SH-SY5Y (cell line): ENCODE measurements around the gene ALPG.

Experiments
- GATA2 ChIP-seq: IDR thresholded peaks from 2 replicates; pipeline ENCODE4 v1.6.1; 2011; ENCODE audit warnings: mild to moderate bottlenecking, low read depth, low read length
- GATA3 ChIP-seq: IDR thresholded peaks from 2 replicates; pipeline ENCODE4 v1.6.1; 2011; ENCODE audit warnings: low read depth, mild to moderate bottlenecking, low read length, moderate library complexity

Gene ALPG

GRCh38 chr2:232393556-232393955, 13.1 kb upstream of the ALPG start:
- TF ChIP-seq GATA2 (no peak), GATA3 (no peak)

- TF ChIP-seq GATA2, result no peak
- TF ChIP-seq GATA3, result no peak
Measured at GRCh38 chr2:232395586-232395985, 11.1 kb upstream of the ALPG start.

DNA sequence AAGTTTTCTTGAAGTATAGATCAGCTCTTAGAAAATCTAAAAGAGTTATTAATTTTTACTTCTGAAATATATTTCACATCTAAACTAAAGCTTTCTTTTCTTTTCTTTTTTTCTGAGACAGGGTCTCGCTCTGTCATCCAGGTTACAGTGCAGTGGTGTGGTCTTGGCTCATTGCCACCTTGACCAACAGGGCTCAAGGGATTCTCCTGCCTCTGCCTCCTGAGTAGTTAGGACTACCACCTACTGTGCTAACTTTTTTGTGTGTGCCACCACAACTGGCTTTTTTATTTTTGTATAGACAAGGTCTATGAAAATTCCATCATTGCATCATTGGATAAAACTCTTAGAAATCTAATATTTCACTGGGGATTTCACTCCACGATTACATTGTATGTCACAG, 10.0 kb upstream of the ALPG start:
- no peak for TF ChIP-seq GATA3
- no peak for TF ChIP-seq GATA2

- no peak for TF ChIP-seq GATA2
- TF ChIP-seq GATA3, result no peak
Measured at GRCh38 chr2:232398293-232399034, 8.2 kb upstream of the ALPG start.

DNA sequence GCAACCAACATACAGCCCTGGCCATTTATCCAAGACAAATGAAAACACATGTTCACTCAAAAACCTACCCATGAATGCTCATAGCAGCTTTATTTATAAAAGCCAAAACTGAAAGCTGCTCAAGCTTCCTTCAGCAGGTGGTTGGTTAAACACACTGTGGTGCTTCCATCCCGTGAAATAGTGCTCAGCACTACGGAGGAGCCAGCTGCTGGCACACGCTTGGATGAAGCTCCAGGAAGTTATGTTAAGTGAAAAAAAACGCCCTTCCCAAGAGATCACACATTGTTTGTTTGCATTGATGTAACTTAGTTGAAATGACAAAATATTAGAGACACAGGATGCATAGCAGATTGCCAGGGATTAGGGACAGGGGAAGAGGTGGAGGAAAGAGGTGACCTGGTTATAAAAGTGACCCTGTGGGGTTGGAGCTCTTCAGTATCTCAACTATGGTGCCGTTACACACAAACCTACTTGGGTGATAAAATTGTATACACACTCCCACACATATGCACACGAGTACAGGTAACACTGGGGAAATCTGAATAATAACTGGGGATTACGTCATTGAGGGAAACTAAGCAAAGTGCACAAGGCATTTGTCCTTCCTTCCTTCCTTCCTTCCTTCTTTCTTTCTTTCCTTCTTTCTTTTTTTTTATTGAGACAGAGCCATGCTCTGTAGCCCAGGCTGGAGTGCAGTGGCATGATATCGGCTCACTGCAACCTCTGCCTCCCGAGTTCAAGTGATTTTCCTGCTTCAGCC, 6.2 kb upstream of the ALPG start:
- no peak for TF ChIP-seq GATA3
- TF ChIP-seq GATA2, result no peak

GRCh38 chr2:232402518-232402917, 4.1 kb upstream of the ALPG start:
- no peak for TF ChIP-seq GATA3
- no peak for TF ChIP-seq GATA2

DNA sequence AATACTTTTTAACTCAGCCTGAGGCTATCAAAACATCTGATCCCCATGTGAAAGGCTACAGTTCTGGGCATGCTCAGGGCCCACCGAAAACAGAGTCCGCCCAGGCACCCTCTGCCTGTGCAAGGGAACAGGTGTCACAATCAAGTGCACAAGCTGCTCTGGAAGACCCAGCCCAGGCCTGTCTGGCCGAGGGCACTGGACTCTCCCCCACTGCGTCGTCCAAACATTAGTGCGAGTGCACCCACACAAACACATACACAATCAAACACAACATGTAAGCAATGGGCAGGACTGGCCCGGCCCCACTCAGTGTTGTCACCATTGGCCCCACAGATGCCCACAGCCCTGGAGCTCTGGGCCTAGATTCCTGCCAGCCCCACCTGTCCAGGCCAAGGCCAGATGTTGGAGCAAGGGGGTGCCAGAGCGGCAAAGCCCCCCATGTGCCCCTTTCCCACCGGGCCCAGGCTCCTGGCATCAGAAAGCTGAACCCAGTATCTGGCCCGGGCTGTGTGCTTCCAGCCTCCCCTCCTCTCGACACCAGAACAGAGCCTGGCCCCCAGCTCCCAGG, 617 bp upstream of the ALPG start:
- TF ChIP-seq GATA3, result no peak
- TF ChIP-seq GATA2, result no peak

GRCh38 chr2:232410238-232410900, 3.7 kb downstream of the ALPG start:
- TF ChIP-seq GATA2 (no peak), GATA3 (no peak)

GRCh38 chr2:232411901-232412629, 5.4 kb downstream of the ALPG start:
- no peak for TF ChIP-seq GATA3
- no peak for TF ChIP-seq GATA2

GRCh38 chr2:232412986-232413385, 6.3 kb downstream of the ALPG start:
- TF ChIP-seq GATA3 (no peak), GATA2 (no peak)

DNA sequence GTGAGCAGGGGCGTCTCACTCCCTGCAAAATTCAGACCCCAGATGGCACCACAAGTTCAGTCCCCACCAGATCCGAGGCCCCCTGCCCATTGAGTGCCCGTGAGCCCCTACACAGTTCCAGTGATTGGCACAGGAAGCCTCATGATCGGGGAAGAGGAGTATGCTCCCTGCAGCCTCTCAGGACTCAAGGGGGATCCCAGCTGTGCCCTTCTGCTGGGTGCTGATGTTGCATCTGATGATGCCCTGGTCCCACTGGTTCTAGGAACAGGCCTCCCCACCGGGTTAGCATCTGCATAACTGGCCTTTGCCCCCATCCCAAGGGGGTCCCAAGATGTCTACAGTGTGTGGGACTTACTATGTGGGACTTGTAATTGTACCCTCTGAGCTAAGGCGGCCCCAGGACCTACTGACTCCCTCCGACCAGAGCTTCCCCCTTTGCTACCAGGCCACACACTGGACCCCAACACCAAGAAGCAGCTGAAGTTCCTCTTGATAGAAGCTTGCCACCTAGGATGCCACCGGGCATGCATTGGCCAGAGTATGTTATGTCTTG, 8.6 kb downstream of the ALPG start:
- TF ChIP-seq GATA2, result no peak
- TF ChIP-seq GATA3, result no peak

DNA sequence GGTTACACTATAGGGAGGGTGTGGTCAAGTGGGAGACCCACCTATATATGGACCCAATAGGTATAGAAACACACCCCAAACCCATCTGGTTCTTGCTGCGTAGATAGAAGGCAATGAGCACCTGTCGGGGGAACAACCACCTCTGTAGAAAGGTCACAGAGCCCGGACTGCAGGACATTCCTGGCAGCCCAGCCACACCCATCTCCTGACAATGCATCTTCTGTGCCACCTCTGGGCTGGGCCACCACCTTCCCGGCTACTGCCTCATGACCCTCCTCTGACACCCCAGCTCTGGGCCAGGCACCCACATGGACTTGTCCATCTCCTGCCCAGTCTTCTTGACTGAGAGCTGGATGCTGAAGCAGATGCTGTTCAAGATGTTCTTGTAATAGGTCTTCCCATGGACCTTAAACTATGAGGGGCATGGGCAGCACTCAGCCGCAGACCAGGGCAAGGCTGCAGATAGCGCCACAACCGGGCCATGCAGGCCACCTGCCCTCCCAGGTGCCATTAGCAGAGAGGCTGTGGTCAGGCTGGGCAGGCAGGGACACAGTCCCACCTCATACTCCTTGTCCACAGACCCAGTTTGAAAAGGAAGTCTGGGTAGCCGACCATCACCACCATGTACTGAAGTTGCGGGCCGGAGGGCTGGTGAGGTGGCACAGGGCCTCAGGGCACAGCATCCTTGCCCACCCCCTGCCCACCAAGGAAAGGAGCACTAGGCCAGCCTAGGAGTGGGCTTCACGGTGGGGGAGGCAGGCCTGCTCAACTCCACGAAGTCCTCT, 9.3 kb downstream of the ALPG start:
- TF ChIP-seq GATA3 (no peak), GATA2 (no peak)
